NCI-H345 (cell line): ENCODE measurements around the gene JSRP1.

Experiments
- DNase-seq: peaks from one replicate; lab custom pipeline; 2025; lab: John Stamatoyannopoulos, UW

The JSRP1 gene

GRCh38 chr19:2255982-2256685 lies at the start of gene JSRP1:
Gene JSRP1 (minus strand): TSS chr19:2256417. CDS start chr19:2255314, 1,103 bp downstream.
- no peak for DNase-seq

GRCh38 chr19:2305452-2306280 lies 49.4 kb upstream of the JSRP1 start:
- no peak for DNase-seq

GRCh38 chr19:2303211-2303798 lies 47.1 kb upstream of the JSRP1 start:
- DNase-seq, result no peak

GRCh38 chr19:2302319-2303210 lies 46.3 kb upstream of the JSRP1 start:
- DNase-seq, result no peak

- no peak for DNase-seq
These were observed 44.3 kb upstream of the JSRP1 start for GRCh38 chr19:2300533-2300932.

GRCh38 chr19:2296141-2296540 lies 39.9 kb upstream of the JSRP1 start:
- DNase-seq, result no peak

GRCh38 chr19:2294687-2295335 lies 38.6 kb upstream of the JSRP1 start:
- DNase-seq, result no peak

- no peak for DNase-seq
These were observed 35.1 kb upstream of the JSRP1 start for GRCh38 chr19:2291185-2291751.

GRCh38 chr19:2290441-2291184 lies 34.4 kb upstream of the JSRP1 start:
- DNase-seq, result peak; percentile 49

GRCh38 chr19:2289714-2290435 lies 33.7 kb upstream of the JSRP1 start:
- no peak for DNase-seq

GRCh38 chr19:2288818-2289713 lies 32.8 kb upstream of the JSRP1 start:
- DNase-seq, result no peak

- no peak for DNase-seq
These were observed 32.2 kb upstream of the JSRP1 start for GRCh38 chr19:2288338-2288817.

GRCh38 chr19:2287585-2288337 lies 31.5 kb upstream of the JSRP1 start:
- DNase-seq, result no peak

GRCh38 chr19:2286402-2287140 lies 30.4 kb upstream of the JSRP1 start:
- DNase-seq, result no peak

- no peak for DNase-seq
These were observed 27.8 kb upstream of the JSRP1 start for GRCh38 chr19:2283835-2284507.

GRCh38 chr19:2282862-2283237 lies 26.6 kb upstream of the JSRP1 start:
- DNase-seq, result no peak
